ENCODE results near the gene CFD.

The CFD gene

GRCh38 chr19:869245-870177, 10.0 kb downstream of the CFD start:
- peak; percentile 79 for DNase-seq (ENCODE audit: low read depth)
- no peak overlapping the region for H3K4me3 ChIP-seq (ENCODE audit: control insufficient read depth, low read depth, low read length)
- TF ChIP-seq CTCF (IDR thresholded peaks at IDR 0.05; ENCODE audit: control insufficient read depth, insufficient read depth, low read depth, low read length, missing control alignments), result no peak

- H3K4me3 ChIP-seq (ENCODE audit: control insufficient read depth, low read depth, low read length), result no peak overlapping the region
- no peak for TF ChIP-seq CTCF (IDR thresholded peaks at IDR 0.05; ENCODE audit: control insufficient read depth, insufficient read depth, low read depth, low read length, missing control alignments)
- DNase-seq (ENCODE audit: low read depth), result no peak
These were observed 10.8 kb downstream of the CFD start for GRCh38 chr19:870314-870713.

GRCh38 chr19:870963-871401, 11.5 kb downstream of the CFD start:
- H3K4me3 ChIP-seq (ENCODE audit: control insufficient read depth, low read depth, low read length), result no peak overlapping the region
- no peak for DNase-seq (ENCODE audit: low read depth)
- TF ChIP-seq CTCF (IDR thresholded peaks at IDR 0.05; ENCODE audit: control insufficient read depth, insufficient read depth, low read depth, low read length, missing control alignments), result no peak

GRCh38 chr19:871446-872265, 12.2 kb downstream of the CFD start:
- no peak for TF ChIP-seq CTCF (IDR thresholded peaks at IDR 0.05; ENCODE audit: control insufficient read depth, insufficient read depth, low read depth, low read length, missing control alignments)
- no peak for DNase-seq (ENCODE audit: low read depth)
- H3K4me3 ChIP-seq (ENCODE audit: control insufficient read depth, low read depth, low read length), result no peak overlapping the region

GRCh38 chr19:872266-872951, 12.9 kb downstream of the CFD start:
- no peak for TF ChIP-seq CTCF (IDR thresholded peaks at IDR 0.05; ENCODE audit: control insufficient read depth, insufficient read depth, low read depth, low read length, missing control alignments)
- H3K4me3 ChIP-seq (ENCODE audit: control insufficient read depth, low read depth, low read length), result no peak overlapping the region
- DNase-seq (ENCODE audit: low read depth), result no peak

GRCh38 chr19:873084-873483, 13.6 kb downstream of the CFD start:
- DNase-seq (ENCODE audit: low read depth), result no peak
- TF ChIP-seq CTCF (IDR thresholded peaks at IDR 0.05; ENCODE audit: control insufficient read depth, insufficient read depth, low read depth, low read length, missing control alignments), result no peak
- H3K4me3 ChIP-seq (ENCODE audit: control insufficient read depth, low read depth, low read length), result no peak overlapping the region

Data from AG09309 (cell line).